ENCODE measurements around the gene GRM5.

The GRM5 gene

GRCh38 chr11:88831303-88831890, 234.4 kb downstream of the GRM5 start:
- no peak for DNase-seq

- DNase-seq: no peak
Measured at GRCh38 chr11:88827018-88827676, 238.6 kb downstream of the GRM5 start.

GRCh38 chr11:88819616-88820015, 246.2 kb downstream of the GRM5 start:
- no peak for DNase-seq

- DNase-seq: no peak
Measured at GRCh38 chr11:88818978-88819377, 246.8 kb downstream of the GRM5 start.

- no peak for DNase-seq
Measured at GRCh38 chr11:88815505-88815904, 250.3 kb downstream of the GRM5 start.

GRCh38 chr11:88814076-88814475, 251.7 kb downstream of the GRM5 start:
- no peak for DNase-seq

GRCh38 chr11:88813233-88813915, 252.4 kb downstream of the GRM5 start:
- DNase-seq: no peak

GRCh38 chr11:88810420-88811097, 255.2 kb downstream of the GRM5 start:
- no peak for DNase-seq

GRCh38 chr11:88809126-88809525, 256.7 kb downstream of the GRM5 start:
- no peak for DNase-seq

GRCh38 chr11:88807349-88807748, 258.4 kb downstream of the GRM5 start:
- no peak for DNase-seq

GRCh38 chr11:88806410-88806809, 259.4 kb downstream of the GRM5 start:
- DNase-seq: no peak

- no peak for DNase-seq
Measured at GRCh38 chr11:88801484-88802123, 264.2 kb downstream of the GRM5 start.

- DNase-seq: no peak
Measured at GRCh38 chr11:88799771-88800500, 265.8 kb downstream of the GRM5 start.

- no peak for DNase-seq
Measured at GRCh38 chr11:88790182-88790581, 275.6 kb downstream of the GRM5 start.

- no peak for DNase-seq
Measured at GRCh38 chr11:88779577-88779976, 286.2 kb downstream of the GRM5 start.

GRCh38 chr11:88770475-88771079, 295.2 kb downstream of the GRM5 start:
- DNase-seq: no peak

GRCh38 chr11:88744140-88744539, 321.6 kb downstream of the GRM5 start:
- no peak for DNase-seq

- DNase-seq: no peak
Measured at GRCh38 chr11:88739524-88739923, 326.3 kb downstream of the GRM5 start.

GRCh38 chr11:88709567-88709966, 356.2 kb downstream of the GRM5 start:
- DNase-seq: no peak

- no peak for DNase-seq
Measured at GRCh38 chr11:88704485-88704884, 361.3 kb downstream of the GRM5 start.

- no peak for DNase-seq
Measured at GRCh38 chr11:88701816-88702215, 364.0 kb downstream of the GRM5 start.

GRCh38 chr11:88697139-88697538, 368.6 kb downstream of the GRM5 start:
- DNase-seq: no peak

Data from NCI-H446 (cell line).